ENCODE measurements around the gene KCNIP4.

DNA sequence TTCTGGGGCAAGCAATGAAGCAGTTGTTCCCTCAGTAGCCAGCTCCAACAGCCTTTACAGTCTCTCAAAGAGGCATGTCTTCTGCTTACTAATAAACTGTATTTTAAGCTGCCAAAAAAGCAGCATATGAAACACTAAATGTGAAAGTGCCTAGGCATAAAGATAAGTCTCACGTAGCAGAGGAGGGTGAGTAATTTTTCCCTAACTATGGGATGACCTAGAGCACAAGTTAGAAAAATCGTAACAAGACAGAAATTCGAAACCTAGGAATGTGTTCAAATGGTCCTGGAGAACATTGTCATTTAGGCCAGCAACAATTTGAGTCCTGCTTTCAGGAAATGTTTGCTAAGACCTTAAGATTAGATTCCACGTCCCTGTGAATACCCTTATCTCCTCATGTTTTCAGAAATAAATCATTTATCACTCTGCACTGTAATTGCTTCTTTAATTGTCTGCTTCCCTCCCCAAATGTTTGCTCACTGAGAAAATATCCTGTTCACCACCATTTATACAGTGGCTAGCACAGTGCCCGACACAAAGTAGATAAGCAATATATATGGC is 222.2 kb downstream of the KCNIP4 start:
- TF ChIP-seq CTCF (conservative IDR thresholded peaks at IDR 0.05; ENCODE audit: low read depth in 2 of 2) (no peak), POLR2AphosphoS5 (IDR thresholded peaks at IDR 0.05; ENCODE audit: low read depth) (no peak), CREB1 (CRISPR knock-in tag; IDR thresholded peaks at IDR 0.05; ENCODE audit: low read depth) (no peak), JUNB (IDR thresholded peaks at IDR 0.05; ENCODE audit: unreplicated experiment) (no peak), EZH2 (IDR thresholded peaks at IDR 0.05; ENCODE audit: low read depth, unreplicated experiment) (no peak), EZH2phosphoT487 (IDR thresholded peaks at IDR 0.05; ENCODE audit: unreplicated experiment) (no peak), NANOG (IDR thresholded peaks at IDR 0.05; ENCODE audit: borderline replicate concordance) (no peak), ETS1 (IDR thresholded peaks at IDR 0.05) (no peak), STAT1 (IDR thresholded peaks at IDR 0.05; ENCODE audit: unreplicated experiment) (no peak), ZNF331 (CRISPR knock-in tag; IDR thresholded peaks at IDR 0.05; ENCODE audit: low read depth) (no peak), ZNF114 (CRISPR knock-in tag; IDR thresholded peaks at IDR 0.05) (no peak)
- TF ChIP-seq, protein P1, sequence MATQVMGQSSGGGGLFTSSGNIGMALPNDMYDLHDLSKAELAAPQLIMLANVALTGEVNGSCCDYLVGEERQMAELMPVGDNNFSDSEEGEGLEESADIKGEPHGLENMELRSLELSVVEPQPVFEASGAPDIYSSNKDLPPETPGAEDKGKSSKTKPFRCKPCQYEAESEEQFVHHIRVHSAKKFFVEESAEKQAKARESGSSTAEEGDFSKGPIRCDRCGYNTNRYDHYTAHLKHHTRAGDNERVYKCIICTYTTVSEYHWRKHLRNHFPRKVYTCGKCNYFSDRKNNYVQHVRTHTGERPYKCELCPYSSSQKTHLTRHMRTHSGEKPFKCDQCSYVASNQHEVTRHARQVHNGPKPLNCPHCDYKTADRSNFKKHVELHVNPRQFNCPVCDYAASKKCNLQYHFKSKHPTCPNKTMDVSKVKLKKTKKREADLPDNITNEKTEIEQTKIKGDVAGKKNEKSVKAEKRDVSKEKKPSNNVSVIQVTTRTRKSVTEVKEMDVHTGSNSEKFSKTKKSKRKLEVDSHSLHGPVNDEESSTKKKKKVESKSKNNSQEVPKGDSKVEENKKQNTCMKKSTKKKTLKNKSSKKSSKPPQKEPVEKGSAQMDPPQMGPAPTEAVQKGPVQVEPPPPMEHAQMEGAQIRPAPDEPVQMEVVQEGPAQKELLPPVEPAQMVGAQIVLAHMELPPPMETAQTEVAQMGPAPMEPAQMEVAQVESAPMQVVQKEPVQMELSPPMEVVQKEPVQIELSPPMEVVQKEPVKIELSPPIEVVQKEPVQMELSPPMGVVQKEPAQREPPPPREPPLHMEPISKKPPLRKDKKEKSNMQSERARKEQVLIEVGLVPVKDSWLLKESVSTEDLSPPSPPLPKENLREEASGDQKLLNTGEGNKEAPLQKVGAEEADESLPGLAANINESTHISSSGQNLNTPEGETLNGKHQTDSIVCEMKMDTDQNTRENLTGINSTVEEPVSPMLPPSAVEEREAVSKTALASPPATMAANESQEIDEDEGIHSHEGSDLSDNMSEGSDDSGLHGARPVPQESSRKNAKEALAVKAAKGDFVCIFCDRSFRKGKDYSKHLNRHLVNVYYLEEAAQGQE (IDR thresholded peaks at IDR 0.05; ENCODE audit: unreplicated experiment) = no peak
- TF ChIP-seq, protein P2, sequence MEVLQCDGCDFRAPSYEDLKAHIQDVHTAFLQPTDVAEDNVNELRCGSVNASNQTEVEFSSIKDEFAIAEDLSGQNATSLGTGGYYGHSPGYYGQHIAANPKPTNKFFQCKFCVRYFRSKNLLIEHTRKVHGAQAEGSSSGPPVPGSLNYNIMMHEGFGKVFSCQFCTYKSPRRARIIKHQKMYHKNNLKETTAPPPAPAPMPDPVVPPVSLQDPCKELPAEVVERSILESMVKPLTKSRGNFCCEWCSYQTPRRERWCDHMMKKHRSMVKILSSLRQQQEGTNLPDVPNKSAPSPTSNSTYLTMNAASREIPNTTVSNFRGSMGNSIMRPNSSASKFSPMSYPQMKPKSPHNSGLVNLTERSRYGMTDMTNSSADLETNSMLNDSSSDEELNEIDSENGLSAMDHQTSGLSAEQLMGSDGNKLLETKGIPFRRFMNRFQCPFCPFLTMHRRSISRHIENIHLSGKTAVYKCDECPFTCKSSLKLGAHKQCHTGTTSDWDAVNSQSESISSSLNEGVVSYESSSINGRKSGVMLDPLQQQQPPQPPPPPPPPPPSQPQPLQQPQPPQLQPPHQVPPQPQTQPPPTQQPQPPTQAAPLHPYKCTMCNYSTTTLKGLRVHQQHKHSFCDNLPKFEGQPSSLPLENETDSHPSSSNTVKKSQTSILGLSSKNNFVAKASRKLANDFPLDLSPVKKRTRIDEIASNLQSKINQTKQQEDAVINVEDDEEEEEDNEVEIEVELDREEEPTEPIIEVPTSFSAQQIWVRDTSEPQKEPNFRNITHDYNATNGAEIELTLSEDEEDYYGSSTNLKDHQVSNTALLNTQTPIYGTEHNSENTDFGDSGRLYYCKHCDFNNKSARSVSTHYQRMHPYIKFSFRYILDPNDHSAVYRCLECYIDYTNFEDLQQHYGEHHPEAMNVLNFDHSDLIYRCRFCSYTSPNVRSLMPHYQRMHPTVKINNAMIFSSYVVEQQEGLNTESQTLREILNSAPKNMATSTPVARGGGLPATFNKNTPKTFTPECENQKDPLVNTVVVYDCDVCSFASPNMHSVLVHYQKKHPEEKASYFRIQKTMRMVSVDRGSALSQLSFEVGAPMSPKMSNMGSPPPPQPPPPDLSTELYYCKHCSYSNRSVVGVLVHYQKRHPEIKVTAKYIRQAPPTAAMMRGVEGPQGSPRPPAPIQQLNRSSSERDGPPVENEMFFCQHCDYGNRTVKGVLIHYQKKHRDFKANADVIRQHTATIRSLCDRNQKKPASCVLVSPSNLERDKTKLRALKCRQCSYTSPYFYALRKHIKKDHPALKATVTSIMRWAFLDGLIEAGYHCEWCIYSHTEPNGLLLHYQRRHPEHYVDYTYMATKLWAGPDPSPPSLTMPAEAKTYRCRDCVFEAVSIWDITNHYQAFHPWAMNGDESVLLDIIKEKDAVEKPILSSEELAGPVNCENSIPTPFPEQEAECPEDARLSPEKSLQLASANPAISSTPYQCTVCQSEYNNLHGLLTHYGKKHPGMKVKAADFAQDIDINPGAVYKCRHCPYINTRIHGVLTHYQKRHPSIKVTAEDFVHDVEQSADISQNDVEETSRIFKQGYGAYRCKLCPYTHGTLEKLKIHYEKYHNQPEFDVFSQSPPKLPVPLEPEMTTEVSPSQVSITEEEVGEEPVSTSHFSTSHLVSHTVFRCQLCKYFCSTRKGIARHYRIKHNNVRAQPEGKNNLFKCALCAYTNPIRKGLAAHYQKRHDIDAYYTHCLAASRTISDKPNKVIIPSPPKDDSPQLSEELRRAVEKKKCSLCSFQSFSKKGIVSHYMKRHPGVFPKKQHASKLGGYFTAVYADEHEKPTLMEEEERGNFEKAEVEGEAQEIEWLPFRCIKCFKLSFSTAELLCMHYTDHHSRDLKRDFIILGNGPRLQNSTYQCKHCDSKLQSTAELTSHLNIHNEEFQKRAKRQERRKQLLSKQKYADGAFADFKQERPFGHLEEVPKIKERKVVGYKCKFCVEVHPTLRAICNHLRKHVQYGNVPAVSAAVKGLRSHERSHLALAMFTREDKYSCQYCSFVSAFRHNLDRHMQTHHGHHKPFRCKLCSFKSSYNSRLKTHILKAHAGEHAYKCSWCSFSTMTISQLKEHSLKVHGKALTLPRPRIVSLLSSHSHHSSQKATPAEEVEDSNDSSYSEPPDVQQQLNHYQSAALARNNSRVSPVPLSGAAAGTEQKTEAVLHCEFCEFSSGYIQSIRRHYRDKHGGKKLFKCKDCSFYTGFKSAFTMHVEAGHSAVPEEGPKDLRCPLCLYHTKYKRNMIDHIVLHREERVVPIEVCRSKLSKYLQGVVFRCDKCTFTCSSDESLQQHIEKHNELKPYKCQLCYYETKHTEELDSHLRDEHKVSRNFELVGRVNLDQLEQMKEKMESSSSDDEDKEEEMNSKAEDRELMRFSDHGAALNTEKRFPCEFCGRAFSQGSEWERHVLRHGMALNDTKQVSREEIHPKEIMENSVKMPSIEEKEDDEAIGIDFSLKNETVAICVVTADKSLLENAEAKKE (CRISPR knock-in tag; IDR thresholded peaks at IDR 0.05) = no peak
